Stimulated activated naive CD4-positive, alpha-beta T cell (primary cell): ENCODE data around the gene DOK7.
"Not testable (repeated sequence)": the region's sequence is repeated elsewhere in the genome, so short reads cannot be mapped to it uniquely, and the experiment has no call there.

Source experiments
- DNase-seq, 6 experiments: peaks; one replicate each; lab custom pipeline; 2025; lab: John Stamatoyannopoulos, UW

The DOK7 gene

DNA sequence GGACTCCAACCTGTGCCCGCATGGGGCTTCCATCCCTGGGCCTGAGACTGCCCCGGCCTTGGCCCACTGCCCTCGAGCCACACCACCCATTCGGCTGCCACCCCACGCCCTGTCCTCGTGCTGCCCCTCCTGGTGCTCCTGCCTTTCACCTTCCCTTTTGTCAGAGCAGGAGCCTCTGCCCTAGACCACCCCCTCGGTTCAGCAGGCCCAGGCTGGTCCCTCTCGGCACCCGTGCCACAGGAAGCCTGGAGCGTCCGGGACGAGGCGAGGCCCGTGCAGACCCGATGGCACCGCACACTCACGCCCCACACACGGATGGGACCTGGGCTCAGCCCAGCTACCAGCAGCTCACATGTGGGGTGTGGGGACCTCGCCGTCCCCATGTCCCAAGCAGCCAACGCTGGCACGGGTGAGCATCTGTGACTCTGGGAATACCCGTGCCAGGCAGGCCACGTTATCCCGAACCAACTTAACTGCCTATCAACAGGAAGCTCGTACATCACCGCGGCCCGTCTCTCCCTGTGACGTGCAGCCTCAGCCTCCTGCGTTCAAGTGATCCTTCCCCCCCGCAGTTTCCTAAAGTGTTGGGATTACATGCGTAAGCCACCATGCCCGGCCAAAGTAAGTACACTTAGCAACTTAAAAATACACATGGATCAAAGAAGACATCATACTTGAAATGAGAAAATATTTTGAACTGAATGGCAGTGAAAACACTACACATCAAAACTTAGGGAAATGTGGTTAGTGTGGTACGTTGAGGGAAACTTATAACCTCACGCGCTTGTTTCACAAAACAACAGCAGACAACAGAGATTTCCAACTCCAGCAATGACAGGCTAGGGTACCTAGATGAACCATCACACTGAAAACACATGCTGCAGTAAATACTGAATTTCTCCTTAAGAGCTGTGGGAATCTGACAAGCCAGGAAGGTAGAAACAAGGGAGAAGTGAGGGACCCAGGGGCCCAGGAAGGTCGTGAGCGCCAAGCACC is 40.1 kb downstream of the DOK7 start:
- DNase-seq: no peak

DNA sequence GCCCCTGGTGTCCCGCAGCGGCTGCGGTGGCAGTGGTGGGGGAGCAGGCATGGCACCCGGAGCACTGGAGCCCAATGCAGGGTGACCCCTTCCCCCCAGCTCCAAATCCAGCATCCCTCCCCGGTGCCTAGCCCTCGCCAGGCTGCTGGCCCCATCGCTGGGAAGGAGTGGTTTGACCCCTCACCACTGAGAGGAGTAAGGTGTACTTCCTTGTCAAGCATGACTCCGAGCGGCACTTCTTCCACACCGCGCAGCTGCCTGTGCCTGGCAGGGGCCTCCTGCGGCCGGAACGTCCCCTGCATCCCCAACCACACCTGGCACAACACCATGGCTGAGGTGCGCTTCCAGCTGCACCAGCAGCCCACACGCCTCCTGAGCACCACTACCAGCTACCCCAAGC is 42.1 kb downstream of the DOK7 start:
- no peak for DNase-seq

DNA sequence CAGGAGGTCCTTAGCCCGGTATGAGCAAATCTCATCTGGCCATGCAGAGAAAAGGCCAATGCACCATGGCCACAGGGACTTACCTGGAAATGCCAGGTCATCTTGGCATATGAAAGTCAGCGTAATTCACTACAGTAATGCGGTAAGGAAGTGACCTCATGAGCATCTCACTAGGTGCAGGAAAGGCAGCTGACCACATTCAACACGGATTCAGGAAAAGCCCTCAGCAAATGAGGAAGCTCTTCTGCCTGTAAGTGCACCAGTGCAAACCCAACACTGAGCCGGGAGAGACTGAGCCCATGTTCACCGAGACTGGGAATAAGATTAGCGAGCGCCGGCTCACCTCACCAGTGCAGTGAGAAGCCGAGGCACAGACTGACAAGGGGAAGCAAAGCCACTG is 45.4 kb downstream of the DOK7 start:
- DNase-seq: no peak

DNA sequence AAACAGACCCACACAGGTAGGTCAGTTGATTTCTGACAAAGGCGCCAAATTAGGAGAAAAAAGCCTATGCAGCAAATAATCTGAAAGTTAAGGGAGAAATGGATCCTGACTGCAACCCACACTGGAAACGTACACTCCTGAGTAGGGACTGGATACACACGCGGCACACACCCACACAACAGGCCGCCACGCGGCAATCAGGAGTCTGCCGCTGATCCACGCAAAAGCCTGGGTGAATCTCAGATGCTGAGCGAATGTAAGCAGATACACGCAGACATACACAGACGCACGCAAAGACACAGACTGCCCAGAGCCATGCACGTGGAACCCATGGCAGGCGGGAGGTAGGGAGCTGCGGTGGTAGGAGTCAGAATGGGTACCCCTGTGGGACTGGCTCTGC is 47.4 kb downstream of the DOK7 start:
- DNase-seq: no peak

DNA sequence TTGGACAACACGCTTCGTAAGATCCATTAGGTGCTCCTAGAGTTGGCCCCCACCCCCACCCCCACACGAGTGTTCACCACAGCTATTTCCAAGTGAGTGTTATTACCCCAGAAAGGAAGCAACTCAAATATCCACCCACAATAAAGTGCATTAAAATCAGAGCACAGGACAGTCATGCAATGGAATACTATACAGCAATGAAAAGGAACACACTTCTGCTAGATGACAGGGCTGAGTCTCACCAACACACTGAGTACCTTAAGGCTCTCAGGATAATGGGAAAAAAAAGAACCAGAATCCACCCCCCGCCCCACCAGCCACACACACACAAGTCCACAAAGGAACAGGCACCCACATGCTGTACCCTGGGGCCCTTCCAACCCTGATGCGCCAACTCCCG is 48.1 kb downstream of the DOK7 start:
- DNase-seq: no peak

DNA sequence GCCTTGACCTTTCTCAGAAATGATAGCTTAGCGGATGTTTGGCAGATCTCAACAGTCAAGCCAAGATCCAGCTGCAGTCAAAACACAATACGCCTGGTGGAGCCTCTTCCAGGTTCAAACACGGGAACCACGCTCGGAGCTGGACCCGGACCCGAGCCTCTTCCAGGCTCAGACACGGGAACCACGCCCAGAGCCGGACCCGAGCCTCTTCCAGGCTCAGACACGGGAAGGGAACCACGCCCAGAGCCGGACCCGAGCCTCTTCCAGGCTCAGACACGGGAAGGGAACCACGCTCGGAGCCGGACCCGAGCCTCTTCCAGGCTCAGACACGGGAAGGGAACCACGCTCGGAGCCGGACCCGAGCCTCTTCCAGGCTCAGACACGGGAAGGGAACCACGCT is 48.5 kb downstream of the DOK7 start:
- not testable (repeated sequence) for DNase-seq

DNA sequence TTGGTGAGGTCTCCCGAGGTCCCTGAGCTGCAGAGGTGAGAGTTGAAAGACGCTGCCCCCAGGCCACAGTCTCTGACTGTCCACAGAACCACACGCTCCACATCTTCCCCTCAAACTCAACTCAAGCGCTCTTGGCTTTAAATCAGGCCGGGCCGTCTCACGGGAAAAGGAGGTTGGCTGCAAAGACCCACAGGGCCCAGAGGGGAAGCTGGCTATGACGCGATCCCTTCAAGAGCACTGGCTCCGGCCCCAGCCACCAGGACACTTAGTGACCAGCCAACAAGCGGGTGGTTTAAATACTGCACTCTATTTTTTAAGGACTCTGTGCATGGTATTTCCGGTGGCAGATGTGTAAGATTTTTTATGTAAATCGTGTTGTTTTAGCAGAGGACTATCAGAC is 49.2 kb downstream of the DOK7 start:
- no peak for DNase-seq

DNA sequence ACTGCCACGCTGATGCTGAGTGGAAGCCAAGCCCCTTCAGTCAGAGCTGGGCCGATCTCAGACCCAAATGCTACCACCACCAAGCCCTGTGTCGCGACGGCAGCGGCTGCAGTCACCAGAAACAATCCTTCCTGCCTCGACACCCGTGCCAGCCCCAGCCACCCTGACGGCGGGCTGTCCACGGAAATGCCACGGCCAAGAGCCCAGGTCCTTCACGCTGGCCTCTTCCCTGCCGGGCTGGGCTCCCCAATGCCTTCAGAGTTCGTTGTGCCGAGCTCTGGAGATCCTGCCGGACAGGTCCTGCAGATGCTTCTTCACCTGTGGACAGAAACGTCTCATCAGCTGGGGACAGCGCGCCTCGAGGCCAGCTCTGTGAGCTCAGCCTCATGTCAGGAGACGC is 49.6 kb downstream of the DOK7 start:
- no peak for DNase-seq

DNA sequence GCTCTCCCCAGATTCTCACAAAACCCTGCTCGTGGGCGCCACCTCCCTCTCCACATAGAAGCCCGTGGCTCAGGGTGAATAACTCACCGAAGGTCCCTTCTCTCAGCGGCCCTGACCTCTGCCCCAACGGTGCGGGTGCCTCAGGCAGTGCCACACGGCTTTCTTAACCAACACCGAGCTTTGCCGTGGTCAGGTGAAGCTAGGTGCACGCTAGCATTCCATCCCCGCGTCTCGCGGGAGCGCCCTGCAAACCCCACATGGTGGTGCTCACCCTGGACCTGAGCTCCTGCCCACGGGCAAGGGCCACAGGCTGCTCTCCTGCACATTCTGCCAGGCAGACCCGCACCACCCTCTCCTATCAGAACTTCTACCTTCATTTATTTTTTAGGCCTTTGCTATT is 50.7 kb downstream of the DOK7 start:
- no peak for DNase-seq

DNA sequence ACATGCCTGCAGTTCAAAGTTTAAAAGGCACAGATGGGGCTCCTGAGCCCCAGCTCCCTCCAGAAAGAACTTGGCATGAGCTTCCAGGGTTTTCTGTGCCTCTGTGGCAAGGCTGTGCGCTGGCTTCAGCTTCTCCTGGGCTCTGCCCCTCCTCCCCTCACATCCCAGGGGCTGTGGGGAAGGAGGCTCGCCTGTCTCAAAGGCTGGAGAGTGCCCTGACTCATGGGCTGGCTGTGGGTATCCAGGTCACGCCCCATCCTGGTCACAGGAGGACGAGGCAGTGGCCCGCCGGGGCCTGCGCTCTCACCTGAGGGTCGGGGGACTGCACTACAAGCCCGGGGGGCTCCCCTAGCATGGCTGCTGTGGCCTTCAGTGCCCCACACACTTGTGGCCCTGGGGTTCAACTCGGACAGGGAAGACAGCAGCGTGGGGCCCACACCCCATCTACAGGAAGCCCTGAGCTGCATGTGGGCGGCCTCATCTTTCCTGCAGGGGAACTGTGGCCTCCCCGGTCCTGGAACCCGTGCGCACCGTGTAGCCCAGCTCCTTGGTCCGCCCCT is 51.2 kb downstream of the DOK7 start:
- no peak for DNase-seq

DNA sequence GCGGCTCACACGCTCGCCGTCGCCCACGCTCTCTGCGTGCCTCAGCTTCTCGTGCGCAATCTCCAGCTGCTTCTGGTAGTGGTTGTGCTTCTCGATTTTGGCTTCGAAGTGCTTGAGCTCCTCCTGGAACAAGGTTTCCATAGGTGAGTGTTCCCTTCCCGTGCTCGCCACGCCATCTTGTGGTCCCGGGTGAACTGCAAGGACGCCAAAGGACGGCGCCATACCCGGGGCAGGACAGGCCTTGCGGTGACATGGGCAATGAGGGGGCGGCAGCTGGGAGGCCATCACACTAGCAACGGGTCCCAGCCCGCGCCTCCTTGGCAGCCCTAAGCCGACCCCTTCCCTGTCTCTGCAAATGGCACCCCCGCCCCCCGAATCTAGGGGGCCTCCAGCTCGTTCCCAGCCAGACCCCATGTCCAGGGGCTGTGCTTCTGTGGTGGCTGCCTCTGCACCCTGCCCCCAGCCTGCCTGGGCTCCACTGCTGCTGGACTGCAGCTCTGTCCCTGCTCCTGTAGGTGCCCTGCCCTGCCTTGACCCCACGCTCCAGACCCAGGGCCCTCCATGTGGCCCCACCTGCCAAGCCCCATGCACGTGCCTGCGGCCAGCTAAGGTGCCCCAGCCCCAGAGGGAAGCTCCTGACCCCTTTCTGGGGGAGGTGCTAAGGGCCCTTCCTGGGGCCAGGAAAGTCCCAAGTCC is 51.8 kb downstream of the DOK7 start:
- DNase-seq: no peak

DNA sequence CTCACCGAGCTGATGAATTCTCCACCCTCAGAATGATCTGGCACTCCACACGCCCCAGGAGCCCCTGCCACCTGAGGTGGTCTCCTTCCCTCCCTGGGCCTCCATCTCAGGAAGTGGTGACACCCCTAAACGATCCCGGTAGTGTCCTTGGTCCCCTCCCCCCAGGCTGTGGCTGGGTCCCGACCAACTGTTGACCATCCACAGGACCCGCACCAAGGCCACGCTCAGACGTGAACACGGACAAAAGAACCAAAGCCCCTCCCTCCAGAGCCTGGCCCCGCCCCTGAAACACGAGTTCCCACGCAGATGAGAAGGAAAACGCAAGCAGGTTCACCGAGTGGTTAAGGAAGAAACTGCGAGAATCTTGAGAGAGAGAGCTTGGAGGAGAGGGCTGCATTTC is 52.5 kb downstream of the DOK7 start:
- DNase-seq: no peak

DNA sequence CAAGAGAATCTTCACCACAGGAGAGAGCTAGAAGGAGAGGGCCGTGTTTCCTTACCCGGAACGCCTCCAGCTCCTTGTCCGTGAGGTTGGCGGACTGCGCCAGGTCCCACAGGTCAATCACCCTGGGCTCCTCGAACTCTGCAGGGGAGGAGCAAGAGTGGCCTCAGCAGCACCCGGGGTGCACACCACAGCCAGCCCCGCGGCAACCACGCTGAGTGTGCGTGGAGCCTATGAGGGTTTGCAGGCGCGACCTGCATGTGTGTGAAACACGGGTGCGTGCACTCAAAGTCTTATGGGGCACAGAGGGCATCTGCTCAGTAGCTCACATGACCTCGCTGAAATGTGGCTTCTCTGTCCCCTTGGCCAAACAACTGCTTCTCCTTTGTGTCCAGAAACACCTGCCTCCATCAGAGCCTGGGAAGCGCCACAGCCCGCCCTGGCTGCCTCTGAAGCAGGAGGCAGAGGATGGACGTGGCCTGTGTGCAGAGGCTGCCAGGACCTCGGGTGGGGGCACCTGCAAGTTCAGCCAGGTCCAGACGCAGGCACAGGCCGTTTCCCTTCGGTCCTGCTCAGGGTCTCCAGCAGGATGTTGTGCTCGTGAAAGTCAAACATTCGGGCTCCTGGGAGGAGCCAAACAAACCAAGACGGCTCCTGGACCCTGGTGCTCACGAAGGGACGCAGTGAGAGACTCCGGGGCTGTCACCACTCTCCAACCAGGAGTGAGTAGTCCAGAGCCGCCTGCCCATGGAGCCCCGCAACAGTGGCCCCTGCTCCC is 53.1 kb downstream of the DOK7 start:
- DNase-seq: no peak

DNA sequence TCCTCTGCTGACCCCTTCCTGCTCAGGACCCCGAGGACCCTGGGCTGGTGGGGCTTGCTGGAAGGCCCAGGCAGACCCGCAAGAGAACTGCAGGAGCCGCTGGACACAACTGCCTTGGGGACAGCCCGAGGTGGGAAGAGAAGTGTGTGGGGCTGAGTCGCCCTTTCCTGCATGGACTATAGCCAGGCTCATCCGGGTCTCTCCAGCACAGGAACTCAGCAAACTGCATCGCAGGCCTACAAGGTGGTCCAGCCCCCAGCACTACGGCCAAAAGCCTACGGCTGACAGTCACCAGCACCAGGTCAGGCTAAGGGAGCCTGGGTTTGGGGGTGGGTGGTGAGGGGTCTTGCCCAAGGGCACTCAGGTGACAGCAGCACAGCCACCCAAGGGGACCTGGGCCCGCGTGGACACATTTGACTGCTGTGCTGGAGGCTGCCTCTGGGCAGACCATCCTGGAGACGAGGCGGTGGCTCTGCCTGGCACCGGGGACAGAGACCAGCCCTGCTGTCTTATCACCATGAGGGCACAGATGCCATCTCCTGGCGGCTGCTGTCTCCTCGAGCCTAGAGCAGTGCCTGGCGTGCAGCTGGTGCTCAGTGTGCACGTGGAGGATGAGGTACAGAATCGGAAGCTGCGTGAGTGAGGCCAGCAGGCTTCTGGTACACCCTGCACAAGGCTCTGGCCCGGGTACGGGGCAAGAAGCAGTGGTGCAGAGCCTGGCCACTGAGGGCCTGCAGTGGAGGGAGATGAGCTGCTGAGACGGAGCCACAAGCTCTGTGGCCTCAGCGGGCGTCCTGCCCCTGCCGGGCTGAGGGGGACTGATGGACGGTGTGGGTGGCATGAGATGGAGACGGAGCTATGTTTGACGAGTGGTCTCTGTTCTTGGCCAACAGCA is 54.0 kb downstream of the DOK7 start:
- no peak for DNase-seq

DNA sequence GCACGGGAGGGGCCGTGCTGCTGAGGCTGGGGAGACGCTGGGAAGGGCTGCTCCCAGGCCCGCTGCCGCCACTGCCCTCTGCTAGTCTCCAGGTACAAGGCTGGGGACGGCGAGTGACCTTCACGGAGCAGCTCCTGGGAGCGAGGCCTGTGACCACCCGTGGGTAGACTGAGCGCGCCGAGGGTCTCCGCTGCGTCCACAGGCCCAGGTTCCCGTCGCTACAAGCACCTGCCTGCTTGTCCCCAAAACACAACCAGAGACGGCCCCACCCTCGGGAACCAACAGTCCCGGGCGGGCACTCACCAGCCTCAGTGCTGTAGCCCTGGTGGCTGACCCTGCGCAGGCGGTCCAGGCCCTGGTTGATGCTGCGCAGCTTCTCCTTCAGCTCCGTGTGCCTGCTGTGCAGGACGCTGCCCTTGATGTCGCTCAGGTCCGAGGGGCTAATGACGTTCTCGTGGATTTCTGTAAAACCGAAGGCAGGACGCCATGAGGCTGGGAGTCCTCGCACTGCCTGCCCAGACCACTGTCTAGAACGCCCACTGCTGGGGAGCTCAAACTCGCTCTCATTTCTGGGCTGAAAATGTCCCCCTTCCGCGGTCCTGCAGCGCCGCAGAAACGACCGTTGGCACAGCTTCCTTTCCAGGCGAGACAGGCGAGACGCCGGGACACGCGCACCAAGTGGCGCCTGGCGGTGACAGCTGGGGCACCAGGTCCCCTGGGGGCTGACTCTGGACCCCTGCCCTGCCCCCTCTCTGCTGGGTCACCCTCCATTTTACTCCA is 54.8 kb downstream of the DOK7 start:
- no peak for DNase-seq

DNA sequence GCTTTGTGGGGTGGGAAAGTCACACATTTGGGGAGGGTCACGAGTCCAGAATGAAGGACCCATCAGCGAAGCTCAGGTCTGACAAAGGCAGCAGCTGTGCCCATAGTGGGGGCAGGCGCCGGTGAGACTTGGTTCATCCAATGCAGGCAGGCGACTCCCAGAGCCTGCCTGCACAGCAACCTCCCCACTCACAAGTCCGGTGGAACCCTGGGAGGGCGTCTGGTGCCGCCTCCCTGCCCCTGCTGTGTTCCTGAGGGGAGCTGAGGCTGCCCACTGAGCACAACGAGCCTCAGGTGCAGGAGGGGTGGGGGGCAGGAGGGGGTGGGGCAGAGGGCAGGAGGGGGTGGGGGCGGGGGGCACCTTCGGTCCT is 55.4 kb downstream of the DOK7 start:
- no peak for DNase-seq

DNA sequence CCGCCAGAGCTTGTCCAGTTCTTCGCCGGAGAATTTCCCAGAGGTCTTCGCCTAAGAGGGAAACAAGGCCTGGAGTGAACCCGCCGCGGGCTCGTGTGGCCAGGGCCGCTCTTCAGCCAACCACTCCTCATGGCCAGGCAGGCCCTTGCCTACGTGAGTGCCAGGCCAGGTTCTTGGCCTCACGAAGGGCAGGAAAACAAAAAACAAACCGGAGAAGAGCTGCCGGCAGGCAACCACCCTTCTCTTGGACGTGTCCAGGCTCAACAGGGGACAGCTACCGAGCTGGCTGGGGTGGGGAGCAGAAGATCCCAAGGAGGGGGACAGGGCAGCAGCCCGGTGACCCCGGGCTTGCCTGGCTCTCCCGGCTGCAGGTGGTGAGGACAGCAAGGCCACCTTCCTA is 55.8 kb downstream of the DOK7 start:
- no peak for DNase-seq

DNA sequence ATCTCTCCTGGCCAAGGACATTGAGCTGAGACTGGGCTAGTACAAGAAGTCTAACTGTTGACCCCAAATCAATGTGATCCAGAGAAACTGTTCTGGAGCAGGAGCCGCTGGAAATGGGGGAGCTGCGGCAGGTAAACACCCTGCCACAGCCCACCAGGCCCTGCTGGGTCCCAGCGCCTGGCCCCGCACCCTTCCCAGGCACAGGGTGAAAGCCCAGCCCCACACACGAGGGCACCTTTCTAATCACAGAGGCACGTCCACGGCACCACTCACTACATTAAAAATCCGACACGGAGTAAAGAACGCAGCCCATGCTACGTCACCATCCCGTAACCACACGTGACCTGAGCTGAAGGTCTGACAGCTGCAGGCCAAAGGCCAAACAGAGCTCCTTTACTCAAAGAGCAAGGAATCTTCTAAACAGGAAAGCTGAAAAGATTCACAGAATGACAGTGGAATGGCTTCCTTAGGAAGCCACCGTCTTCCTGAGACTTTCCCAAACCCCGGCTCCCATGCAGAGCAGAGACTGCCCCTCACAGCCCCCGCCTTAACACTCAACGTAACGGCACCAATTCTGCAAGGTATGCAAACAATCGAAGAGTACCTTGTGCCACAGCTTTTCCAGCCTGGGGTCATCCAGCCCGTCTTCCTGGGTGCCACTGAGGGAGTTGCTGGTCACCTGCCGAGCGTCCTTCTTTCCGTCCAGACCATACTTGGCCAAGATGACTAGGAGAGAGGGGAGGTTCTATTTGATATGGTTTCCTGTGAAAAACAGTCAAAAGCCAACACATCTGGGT is 56.6 kb downstream of the DOK7 start:
- no peak for DNase-seq

DNA sequence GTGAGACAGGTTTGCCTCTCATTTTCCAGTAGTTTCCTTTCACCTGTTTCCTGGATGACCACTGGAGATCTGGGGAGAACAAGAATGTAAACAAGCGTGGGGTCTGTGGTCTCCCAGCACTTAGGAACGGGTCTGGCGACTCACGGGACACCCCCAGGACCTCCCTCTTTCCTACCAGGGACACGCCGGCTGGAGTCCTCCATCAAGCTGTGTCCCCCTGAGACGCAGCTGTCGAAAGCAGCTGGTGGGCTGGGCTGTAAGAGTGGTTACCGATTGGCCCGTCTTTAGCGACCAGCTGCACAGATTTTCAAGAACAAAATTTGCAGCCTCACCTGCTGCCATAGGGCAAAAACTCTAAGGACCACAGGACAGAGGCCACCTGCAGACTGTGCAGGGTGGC is 57.2 kb downstream of the DOK7 start:
- DNase-seq: no peak
